ENCODE results near the gene EXOC6B. TPM values are rescaled to one million over a fixed set of nuclear protein-coding genes. Genes with fewer than 3 reads are reported as not detected.

EXOC6B gene
- total RNA-seq, 1 donor, result 24.6 TPM

DNA sequence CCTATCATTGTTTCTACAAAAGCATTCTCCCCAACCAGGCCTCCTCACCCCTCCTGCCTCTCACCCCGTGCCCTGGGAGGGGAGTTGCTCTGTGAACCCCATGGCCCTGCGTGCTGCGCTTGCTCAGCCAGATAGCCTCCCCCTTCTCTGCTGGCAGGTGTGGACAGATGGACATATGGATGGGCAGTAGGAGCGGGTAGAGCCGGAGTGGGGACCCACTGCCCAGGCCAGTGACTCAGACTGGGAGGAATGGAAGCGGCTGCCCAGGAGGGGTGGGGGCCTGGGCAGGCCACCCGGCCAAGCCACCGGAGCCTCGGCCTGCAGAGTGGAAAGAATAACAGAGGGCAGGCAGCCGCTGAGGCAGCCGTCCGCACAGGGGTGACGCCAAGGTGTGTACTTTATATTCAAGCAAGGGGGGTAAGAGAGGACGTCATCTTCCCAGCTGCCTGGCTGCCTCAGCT is 686.9 kb downstream of the EXOC6B start:
- Histone ChIP-seq H2AFZ (ENCODE audit: low read length) (no peak overlapping the region), H4K20me1 (ENCODE audit: insufficient read depth, low read length) (no peaks in the 10 kb centered on the region), H3K27ac (ENCODE audit: low read depth, low read length) (no peak overlapping the region), H3K4me2 (ENCODE audit: insufficient read depth, low read length) (no peak overlapping the region), H3K79me2 (ENCODE audit: insufficient read depth, low read length) (no peaks in the 10 kb centered on the region), H3K27me3 (ENCODE audit: insufficient read depth, low read length) (peaks cover 20% of the 10 kb centered on the region), H3K36me3 (ENCODE audit: insufficient read depth, low read length) (no peaks in the 10 kb centered on the region), H3K4me3 (ENCODE audit: insufficient read depth, low read length) (no peak overlapping the region), H3K9me3 (ENCODE audit: low read depth, low read length) (no peaks in the 10 kb centered on the region), H3K4me1 (ENCODE audit: insufficient read depth, low read length) (no peaks in the 10 kb centered on the region)
- peak; percentile 87 for DNase-seq (ENCODE audit: insufficient read length, low spot score, missing footprints)
- TF ChIP-seq, protein P1, sequence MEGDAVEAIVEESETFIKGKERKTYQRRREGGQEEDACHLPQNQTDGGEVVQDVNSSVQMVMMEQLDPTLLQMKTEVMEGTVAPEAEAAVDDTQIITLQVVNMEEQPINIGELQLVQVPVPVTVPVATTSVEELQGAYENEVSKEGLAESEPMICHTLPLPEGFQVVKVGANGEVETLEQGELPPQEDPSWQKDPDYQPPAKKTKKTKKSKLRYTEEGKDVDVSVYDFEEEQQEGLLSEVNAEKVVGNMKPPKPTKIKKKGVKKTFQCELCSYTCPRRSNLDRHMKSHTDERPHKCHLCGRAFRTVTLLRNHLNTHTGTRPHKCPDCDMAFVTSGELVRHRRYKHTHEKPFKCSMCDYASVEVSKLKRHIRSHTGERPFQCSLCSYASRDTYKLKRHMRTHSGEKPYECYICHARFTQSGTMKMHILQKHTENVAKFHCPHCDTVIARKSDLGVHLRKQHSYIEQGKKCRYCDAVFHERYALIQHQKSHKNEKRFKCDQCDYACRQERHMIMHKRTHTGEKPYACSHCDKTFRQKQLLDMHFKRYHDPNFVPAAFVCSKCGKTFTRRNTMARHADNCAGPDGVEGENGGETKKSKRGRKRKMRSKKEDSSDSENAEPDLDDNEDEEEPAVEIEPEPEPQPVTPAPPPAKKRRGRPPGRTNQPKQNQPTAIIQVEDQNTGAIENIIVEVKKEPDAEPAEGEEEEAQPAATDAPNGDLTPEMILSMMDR (IDR thresholded peaks at IDR 0.05; ENCODE audit: extremely low read depth, low read depth, low read length), result no peak

DNA sequence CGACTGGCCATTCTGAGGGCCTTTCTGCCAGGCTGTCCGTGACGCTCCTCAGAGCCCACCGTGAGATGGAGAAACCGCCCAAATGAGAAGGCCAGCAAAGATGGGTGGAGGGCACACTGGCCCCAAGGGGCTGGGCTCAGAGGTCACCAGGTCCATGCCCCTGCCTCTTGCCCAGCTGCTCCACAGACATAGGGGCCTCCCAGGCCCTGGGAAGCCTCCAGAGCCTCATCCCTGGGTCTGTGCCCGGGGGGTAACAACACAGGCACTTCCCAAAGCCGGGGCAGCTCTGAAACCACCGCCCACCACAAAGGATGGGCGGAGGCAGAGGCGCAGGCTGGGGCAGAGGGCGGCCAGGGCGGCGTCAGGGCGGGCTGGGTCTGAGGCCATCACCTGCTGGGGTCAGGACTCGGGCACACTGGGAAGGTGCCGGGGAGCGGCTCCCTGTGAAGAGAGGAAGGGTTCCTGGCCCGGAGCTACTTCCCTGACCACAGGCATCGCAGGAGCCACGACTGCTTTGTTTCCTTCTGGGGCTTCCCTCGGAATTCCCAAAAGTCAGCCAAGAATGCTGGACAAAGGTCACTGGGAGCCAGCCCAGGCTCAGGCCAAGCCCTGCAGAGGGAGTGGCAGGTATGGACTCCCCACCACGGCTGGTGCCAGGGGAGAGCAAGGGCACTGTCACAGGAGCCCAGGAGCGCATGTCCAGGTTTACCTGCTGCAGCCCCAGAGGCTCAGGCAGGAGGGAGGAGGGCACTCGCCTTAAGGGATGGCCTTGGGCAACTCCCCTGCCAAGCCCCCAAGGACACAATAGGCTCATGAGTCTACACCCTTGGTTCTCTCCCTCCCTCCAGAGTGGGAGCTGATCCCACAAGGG is 687.6 kb downstream of the EXOC6B start:
- no peaks in the 10 kb centered on the region for H3K79me2 ChIP-seq (ENCODE audit: insufficient read depth, low read length)
- H3K27ac ChIP-seq (ENCODE audit: low read depth, low read length), result no peak overlapping the region
- H3K4me3 ChIP-seq (ENCODE audit: insufficient read depth, low read length), result no peak overlapping the region
- DNase-seq (ENCODE audit: insufficient read length, low spot score, missing footprints), result peak; percentile 78
- no peaks in the 10 kb centered on the region for H3K9me3 ChIP-seq (ENCODE audit: low read depth, low read length)
- TF ChIP-seq, protein P1 (IDR thresholded peaks at IDR 0.05; ENCODE audit: extremely low read depth, low read depth, low read length), result no peak
- no peaks in the 10 kb centered on the region for H3K4me1 ChIP-seq (ENCODE audit: insufficient read depth, low read length)
- H3K4me2 ChIP-seq (ENCODE audit: insufficient read depth, low read length), result no peak overlapping the region
- H2AFZ ChIP-seq (ENCODE audit: low read length), result no peak overlapping the region
- H3K27me3 ChIP-seq (ENCODE audit: insufficient read depth, low read length), result peaks cover 13% of the 10 kb centered on the region
- H4K20me1 ChIP-seq (ENCODE audit: insufficient read depth, low read length), result no peaks in the 10 kb centered on the region
- H3K36me3 ChIP-seq (ENCODE audit: insufficient read depth, low read length), result no peaks in the 10 kb centered on the region

DNA sequence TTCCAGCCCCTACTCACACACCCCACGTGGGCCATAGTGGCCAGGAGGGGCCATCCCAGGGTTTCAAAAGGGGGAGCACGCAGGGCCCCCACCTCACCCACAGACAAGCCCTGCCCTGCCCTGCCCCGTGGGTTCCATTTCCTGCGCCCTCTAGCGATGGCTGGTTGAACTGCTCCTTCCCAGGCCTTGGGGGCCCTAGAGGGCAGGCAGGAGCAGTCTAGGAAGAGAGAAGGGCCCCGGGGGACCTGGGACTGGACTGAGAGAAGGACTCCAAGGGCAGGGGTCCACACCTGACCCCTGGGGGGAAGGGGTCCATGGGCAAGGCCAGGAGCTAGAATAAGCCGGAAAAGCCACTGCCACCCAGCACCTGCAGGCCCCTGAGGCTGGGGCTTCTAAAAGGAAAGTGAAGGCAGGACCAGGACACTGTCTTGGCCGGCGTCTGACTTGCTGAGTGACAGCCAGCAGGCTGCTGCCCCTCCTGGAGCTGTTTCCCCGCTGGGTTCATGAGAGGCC is 688.3 kb downstream of the EXOC6B start:
- no peaks in the 10 kb centered on the region for H3K4me1 ChIP-seq (ENCODE audit: insufficient read depth, low read length)
- no peaks in the 10 kb centered on the region for H3K36me3 ChIP-seq (ENCODE audit: insufficient read depth, low read length)
- H3K4me2 ChIP-seq (ENCODE audit: insufficient read depth, low read length), result no peak overlapping the region
- H3K27me3 ChIP-seq (ENCODE audit: insufficient read depth, low read length), result peaks cover 13% of the 10 kb centered on the region
- H4K20me1 ChIP-seq (ENCODE audit: insufficient read depth, low read length), result no peaks in the 10 kb centered on the region
- H3K79me2 ChIP-seq (ENCODE audit: insufficient read depth, low read length), result no peaks in the 10 kb centered on the region
- H2AFZ ChIP-seq (ENCODE audit: low read length), result no peak overlapping the region
- H3K9me3 ChIP-seq (ENCODE audit: low read depth, low read length), result no peaks in the 10 kb centered on the region
- peak; percentile 99 for DNase-seq (ENCODE audit: insufficient read length, low spot score, missing footprints)
- no peak overlapping the region for H3K27ac ChIP-seq (ENCODE audit: low read depth, low read length)
- H3K4me3 ChIP-seq (ENCODE audit: insufficient read depth, low read length), result no peak overlapping the region
- TF ChIP-seq, protein P1 (IDR thresholded peaks at IDR 0.05; ENCODE audit: extremely low read depth, low read depth, low read length), result peak; percentile 92

DNA sequence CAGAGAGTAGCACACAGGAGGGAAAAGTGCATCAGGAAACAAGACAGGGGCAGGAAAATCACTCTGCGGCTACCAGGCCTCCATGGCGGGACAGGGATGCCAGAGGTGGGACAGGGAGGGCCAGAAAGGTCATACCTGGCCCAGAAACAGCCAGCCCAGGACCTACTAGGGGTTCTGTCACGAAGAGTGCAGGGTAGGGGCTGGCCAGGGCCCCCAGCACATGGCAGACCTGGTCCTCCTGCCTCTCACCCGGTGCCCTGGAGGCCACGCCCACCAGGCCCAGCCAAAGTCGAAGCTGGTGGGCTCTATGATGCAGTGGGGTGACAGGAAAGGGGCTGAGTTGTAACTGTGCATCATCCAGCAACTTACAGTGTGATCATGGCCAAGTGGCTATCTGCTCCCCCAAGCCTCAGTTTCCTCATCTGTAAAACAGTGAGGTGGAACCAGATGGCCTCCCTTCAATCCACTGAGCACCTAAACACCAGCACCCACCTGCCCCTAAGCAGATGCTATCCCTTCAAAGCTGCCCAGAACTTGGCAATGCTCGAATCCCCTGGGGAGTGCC is 688.8 kb downstream of the EXOC6B start:
- DNase-seq (ENCODE audit: insufficient read length, low spot score, missing footprints), result peak; percentile 82

More for the DNA sequence above, 688.8 kb downstream of the EXOC6B start:
- H3K27ac ChIP-seq (ENCODE audit: low read depth, low read length), result no peak overlapping the region
- H3K79me2 ChIP-seq (ENCODE audit: insufficient read depth, low read length), result no peaks in the 10 kb centered on the region
- no peak overlapping the region for H3K4me2 ChIP-seq (ENCODE audit: insufficient read depth, low read length)
- no peaks in the 10 kb centered on the region for H3K4me1 ChIP-seq (ENCODE audit: insufficient read depth, low read length)
- peaks cover 11% of the 10 kb centered on the region for H3K27me3 ChIP-seq (ENCODE audit: insufficient read depth, low read length)
- TF ChIP-seq, protein P1 (IDR thresholded peaks at IDR 0.05; ENCODE audit: extremely low read depth, low read depth, low read length), result no peak
- H4K20me1 ChIP-seq (ENCODE audit: insufficient read depth, low read length), result no peaks in the 10 kb centered on the region
- no peak overlapping the region for H3K4me3 ChIP-seq (ENCODE audit: insufficient read depth, low read length)
- H3K36me3 ChIP-seq (ENCODE audit: insufficient read depth, low read length), result no peaks in the 10 kb centered on the region
- H2AFZ ChIP-seq (ENCODE audit: low read length), result no peak overlapping the region
- H3K9me3 ChIP-seq (ENCODE audit: low read depth, low read length), result no peaks in the 10 kb centered on the region

Measured in osteoblast (primary cell).